HG03045 (cell line): ENCODE results near the gene CYB5R3.
"Not testable (repeated sequence)": the region's sequence is repeated elsewhere in the genome, so short reads cannot be mapped to it uniquely, and the experiment has no call there.

ENCODE experiments used
- ATAC-seq: cut with Tn5 transposase; IDR thresholded peaks from one replicate; pipeline ENCODE4 v1.9.1; 2021; ENCODE audit warnings: mild to moderate bottlenecking, moderate library complexity; ENCODE audit not compliant: unreplicated experiment

CYB5R3 gene

DNA sequence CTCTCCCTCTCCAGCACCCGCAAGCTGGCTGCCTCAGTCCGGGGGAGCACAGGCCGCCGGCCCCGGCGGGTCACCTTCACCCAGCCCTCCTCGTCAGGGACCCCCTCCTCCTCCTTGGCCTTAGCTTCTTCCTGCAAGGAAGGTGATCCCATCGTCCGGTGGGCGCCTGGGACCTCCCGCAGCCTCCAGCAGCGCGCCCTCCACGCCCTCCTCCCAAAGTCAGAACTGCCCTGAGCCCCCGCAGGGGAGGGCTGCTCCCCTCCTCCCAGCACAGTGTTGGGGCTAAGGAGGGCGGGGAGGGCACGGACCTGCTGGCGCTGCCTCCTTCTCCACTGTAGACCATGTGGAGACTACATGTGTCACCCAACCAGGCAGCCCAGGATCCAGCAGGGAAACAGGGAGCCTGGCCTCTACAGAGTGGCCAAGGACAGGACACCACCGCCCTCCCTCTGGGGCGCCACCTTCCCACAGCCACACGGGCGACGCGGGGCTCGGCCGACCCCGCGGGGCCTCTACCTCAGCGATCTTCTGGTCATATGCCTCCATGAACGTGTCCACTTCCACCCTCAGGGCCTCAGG is 73.1 kb downstream of the CYB5R3 start:
- ATAC-seq, result not testable (repeated sequence)

DNA sequence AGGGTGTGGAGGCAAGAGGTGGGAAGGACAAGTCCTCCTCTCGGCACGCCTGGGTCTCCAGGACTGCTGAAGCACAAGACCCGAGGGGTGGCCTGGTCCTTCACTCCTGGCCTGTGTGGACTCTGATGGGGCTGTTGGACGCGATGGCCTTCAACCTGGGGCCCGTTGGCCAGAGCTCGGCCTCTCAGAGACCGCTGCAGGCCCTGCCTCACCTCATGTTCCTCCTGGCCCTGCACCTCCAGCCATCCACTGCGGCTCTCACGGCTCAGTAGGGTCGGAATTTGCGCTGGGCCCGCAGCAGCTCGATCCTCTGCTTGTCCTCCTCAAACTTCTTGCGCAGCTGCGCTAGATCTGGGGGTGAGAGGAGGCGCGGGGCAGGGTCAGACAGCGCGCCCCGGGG is 74.7 kb downstream of the CYB5R3 start:
- not testable (repeated sequence) for ATAC-seq

- ATAC-seq, result not testable (repeated sequence)
Measured at GRCh38 chr22:42574046-42574445, 75.1 kb downstream of the CYB5R3 start.

DNA sequence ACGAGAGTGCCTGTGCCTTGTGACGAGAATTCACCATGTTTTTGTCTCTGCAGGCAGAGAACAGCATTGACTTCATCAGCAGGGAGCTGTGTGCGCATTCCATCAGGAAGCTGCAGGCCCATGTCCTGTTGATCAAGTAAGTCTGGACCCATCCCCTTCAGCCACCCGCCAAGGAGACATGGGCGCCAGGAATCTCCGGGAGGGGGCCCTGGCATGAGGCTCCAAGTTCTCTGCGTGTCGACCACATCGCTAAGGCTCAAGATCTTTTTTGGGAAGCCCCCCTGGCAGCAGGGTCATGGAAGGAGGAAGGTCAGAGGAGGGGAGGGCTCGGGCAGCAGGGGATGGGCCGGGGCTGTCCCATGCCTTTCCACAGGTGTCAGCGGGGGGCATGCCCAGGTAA is 78.1 kb downstream of the CYB5R3 start:
- ATAC-seq, result not testable (repeated sequence)

DNA sequence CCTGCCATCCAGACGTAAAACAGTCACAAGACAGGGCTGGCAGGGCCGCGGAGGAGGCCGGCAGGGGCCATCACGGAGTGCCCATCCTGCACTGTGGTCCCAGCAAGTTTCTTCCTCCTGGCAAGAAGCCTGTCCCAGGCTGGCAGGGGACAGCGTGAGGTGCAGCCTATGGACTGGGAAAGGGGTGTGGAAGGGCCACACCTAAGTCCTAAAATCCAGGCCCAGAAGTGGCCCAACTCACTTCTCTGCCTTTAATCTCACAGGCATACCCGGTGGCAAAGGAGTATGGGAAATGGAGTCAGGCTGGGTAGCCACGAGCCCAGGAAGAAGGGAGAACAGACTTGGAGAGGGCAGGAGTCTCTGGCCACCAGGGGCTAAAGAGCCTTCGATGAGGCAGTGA is 78.6 kb downstream of the CYB5R3 start:
- ATAC-seq, result not testable (repeated sequence)

DNA sequence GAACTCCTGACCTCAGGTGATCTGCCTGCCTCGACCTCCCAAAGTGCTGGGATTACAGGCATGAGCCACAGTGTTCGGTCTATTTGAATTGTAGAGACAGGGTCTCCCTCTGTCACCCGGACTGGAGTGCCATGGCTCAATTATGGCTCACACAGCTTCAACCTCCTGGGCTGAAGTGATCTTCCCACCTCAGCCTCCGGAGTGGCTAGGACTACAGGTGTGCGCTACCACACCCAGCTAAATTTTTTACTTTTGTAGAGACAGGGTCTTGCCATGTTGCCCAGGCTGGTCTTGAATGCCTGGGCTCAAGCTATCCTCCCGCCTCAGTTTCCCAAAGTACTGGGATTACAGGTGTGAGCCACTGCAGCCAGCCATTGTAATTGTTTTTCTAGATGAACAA is 81.2 kb downstream of the CYB5R3 start:
- not testable (repeated sequence) for ATAC-seq
